ENCODE results near the gene DHRS13.

GRCh38 chr17:28889996-28890395 is 12.9 kb downstream of the DHRS13 start:
- TF ChIP-seq CTCF (conservative IDR thresholded peaks at IDR 0.05 in 1 of 2, IDR thresholded peaks at IDR 0.05 in 1 of 2; ENCODE audit: low read depth in 1 of 2, low read length in 2 of 2) (no peak), EZH2 (IDR thresholded peaks at IDR 0.05; ENCODE audit: low read length, missing control alignments) (no peak)

All from fibroblast of lung (primary cell).